ENCODE results near the gene BSX.

BSX gene

GRCh38 chr11:122954455-122954854 is 27.2 kb downstream of the BSX start:
- Histone ChIP-seq H3K27me3 (ENCODE audit: insufficient read depth, low read length, poor library complexity) (peaks cover 16% of the 10 kb centered on the region), H2AFZ (ENCODE audit: low read depth, low read length) (no peak overlapping the region), H3K9ac (ENCODE audit: low read depth, low read length) (no peak overlapping the region), H4K20me1 (ENCODE audit: insufficient read depth, low read length) (no peaks in the 10 kb centered on the region), H3K4me2 (ENCODE audit: insufficient read depth, low read length) (no peak overlapping the region), H3K4me1 (ENCODE audit: insufficient read depth, low read length) (no peaks in the 10 kb centered on the region), H3K79me2 (ENCODE audit: insufficient read depth, low read length) (no peaks in the 10 kb centered on the region), H3K4me3 (ENCODE audit: low read depth in 1 of 2, low read length in 2 of 2) (no peak overlapping the region), H3K27ac (ENCODE audit: low read length) (no peak overlapping the region), H3K36me3 (ENCODE audit: insufficient read depth, low read length) (no peaks in the 10 kb centered on the region), H3K9me3 (ENCODE audit: insufficient read depth, low read length, severe bottlenecking) (no peaks in the 10 kb centered on the region)
- TF ChIP-seq EZH2 (IDR thresholded peaks at IDR 0.05; ENCODE audit: borderline replicate concordance, low read depth, low read length, severe bottlenecking): no peak
- no peak for TF ChIP-seq CTCF (IDR thresholded peaks at IDR 0.05; ENCODE audit: borderline replicate concordance, extremely low read depth, low read length, poor library complexity, severe bottlenecking)
- ATAC-seq (ENCODE audit: insufficient read depth, low read depth) (no peak), DNase-seq (no peak)

GRCh38 chr11:122951211-122951610 is 30.4 kb downstream of the BSX start:
- H3K9ac ChIP-seq (ENCODE audit: low read depth, low read length): no peak overlapping the region

GRCh38 chr11:122938557-122938956 is 43.1 kb downstream of the BSX start:
- no peaks in the 10 kb centered on the region for H3K36me3 ChIP-seq (ENCODE audit: insufficient read depth, low read length)
- no peaks in the 10 kb centered on the region for H4K20me1 ChIP-seq (ENCODE audit: insufficient read depth, low read length)
- no peak for DNase-seq
- no peak overlapping the region for H2AFZ ChIP-seq (ENCODE audit: low read depth, low read length)
- ATAC-seq (ENCODE audit: insufficient read depth, low read depth): no peak
- H3K4me2 ChIP-seq (ENCODE audit: insufficient read depth, low read length): no peak overlapping the region
- TF ChIP-seq CTCF (IDR thresholded peaks at IDR 0.05; ENCODE audit: borderline replicate concordance, extremely low read depth, low read length, poor library complexity, severe bottlenecking) (no peak), EZH2 (IDR thresholded peaks at IDR 0.05; ENCODE audit: borderline replicate concordance, low read depth, low read length, severe bottlenecking) (no peak)
- H3K9me3 ChIP-seq (ENCODE audit: insufficient read depth, low read length, severe bottlenecking): no peaks in the 10 kb centered on the region
- H3K4me1 ChIP-seq (ENCODE audit: insufficient read depth, low read length): no peaks in the 10 kb centered on the region
- H3K79me2 ChIP-seq (ENCODE audit: insufficient read depth, low read length): no peaks in the 10 kb centered on the region
- H3K27ac ChIP-seq (ENCODE audit: low read length): no peak overlapping the region
- H3K9ac ChIP-seq (ENCODE audit: low read depth, low read length): no peak overlapping the region
- no peak overlapping the region for H3K4me3 ChIP-seq (ENCODE audit: low read depth in 1 of 2, low read length in 2 of 2)
- peaks cover 30% of the 10 kb centered on the region for H3K27me3 ChIP-seq (ENCODE audit: insufficient read depth, low read length, poor library complexity)

More at GRCh38 chr11:122951211-122951610, 30.4 kb downstream of the BSX start:
- no peak for ATAC-seq (ENCODE audit: insufficient read depth, low read depth)
- Histone ChIP-seq H3K27me3 (ENCODE audit: insufficient read depth, low read length, poor library complexity) (peaks cover 14% of the 10 kb centered on the region), H2AFZ (ENCODE audit: low read depth, low read length) (no peak overlapping the region), H3K9me3 (ENCODE audit: insufficient read depth, low read length, severe bottlenecking) (no peaks in the 10 kb centered on the region), H3K79me2 (ENCODE audit: insufficient read depth, low read length) (no peaks in the 10 kb centered on the region), H3K36me3 (ENCODE audit: insufficient read depth, low read length) (no peaks in the 10 kb centered on the region), H4K20me1 (ENCODE audit: insufficient read depth, low read length) (no peaks in the 10 kb centered on the region), H3K4me3 (ENCODE audit: low read depth in 1 of 2, low read length in 2 of 2) (no peak overlapping the region), H3K27ac (ENCODE audit: low read length) (no peak overlapping the region), H3K4me1 (ENCODE audit: insufficient read depth, low read length) (no peaks in the 10 kb centered on the region), H3K4me2 (ENCODE audit: insufficient read depth, low read length) (no peak overlapping the region)
- DNase-seq: no peak
- TF ChIP-seq CTCF (IDR thresholded peaks at IDR 0.05; ENCODE audit: borderline replicate concordance, extremely low read depth, low read length, poor library complexity, severe bottlenecking) (no peak), EZH2 (IDR thresholded peaks at IDR 0.05; ENCODE audit: borderline replicate concordance, low read depth, low read length, severe bottlenecking) (no peak)

- H3K9ac ChIP-seq (ENCODE audit: low read depth, low read length): no peak overlapping the region
- no peaks in the 10 kb centered on the region for H4K20me1 ChIP-seq (ENCODE audit: insufficient read depth, low read length)
- ATAC-seq (ENCODE audit: insufficient read depth, low read depth) (no peak), DNase-seq (no peak)
- H3K4me1 ChIP-seq (ENCODE audit: insufficient read depth, low read length): no peaks in the 10 kb centered on the region
- no peaks in the 10 kb centered on the region for H3K79me2 ChIP-seq (ENCODE audit: insufficient read depth, low read length)
- no peak overlapping the region for H3K27ac ChIP-seq (ENCODE audit: low read length)
- H3K27me3 ChIP-seq (ENCODE audit: insufficient read depth, low read length, poor library complexity): peaks cover 30% of the 10 kb centered on the region
- H3K36me3 ChIP-seq (ENCODE audit: insufficient read depth, low read length): no peaks in the 10 kb centered on the region
- H2AFZ ChIP-seq (ENCODE audit: low read depth, low read length): no peak overlapping the region
- no peaks in the 10 kb centered on the region for H3K9me3 ChIP-seq (ENCODE audit: insufficient read depth, low read length, severe bottlenecking)
- no peak overlapping the region for H3K4me2 ChIP-seq (ENCODE audit: insufficient read depth, low read length)
- H3K4me3 ChIP-seq (ENCODE audit: low read depth in 1 of 2, low read length in 2 of 2): no peak overlapping the region
- TF ChIP-seq EZH2 (IDR thresholded peaks at IDR 0.05; ENCODE audit: borderline replicate concordance, low read depth, low read length, severe bottlenecking): no peak
- TF ChIP-seq CTCF (IDR thresholded peaks at IDR 0.05; ENCODE audit: borderline replicate concordance, extremely low read depth, low read length, poor library complexity, severe bottlenecking): no peak
Observed at GRCh38 chr11:122937983-122938382, 43.7 kb downstream of the BSX start.

Data from DND-41 (cell line).